Left lung (tissue), 10 donors: Measurements from ENCODE around the gene RXFP1. TPM values are rescaled to one million over a fixed set of nuclear protein-coding genes. Genes with fewer than 3 reads are reported as not detected.

Experiments used
- ATAC-seq: fragments of 200-7000 bp; cut with Tn5 transposase; one replicate; pipeline ENCODE4 v1.9.1; 2020; ENCODE audit warnings: moderate library complexity
- DNase-seq, 4 donors: peaks; one replicate each; pipeline ENCODE4 v3.0.0-alpha.2; 2013 to 2020
- H3K27ac ChIP-seq, 2 donors: fragments of 200-600 bp; sonication (generic) in 1 of 2; one replicate each; pipeline versions ENCODE4 v1.5.0 to v1.8.0; 2020 to 2021
- H3K27me3 ChIP-seq, 2 donors: fragments of 200-600 bp; sonication (generic) in 1 of 2; one replicate each; pipeline versions ENCODE4 v1.5.0 to v1.8.0; 2020 to 2021
- H3K36me3 ChIP-seq, 2 donors: fragments of 200-600 bp; sonication (generic) in 1 of 2; one replicate each; pipeline versions ENCODE4 v1.5.0 to v1.8.0; 2020 to 2021
- H3K4me1 ChIP-seq, 2 donors: fragments of 200-600 bp; one replicate each; pipeline ENCODE4 v1.8.0; 2021
- H3K4me3 ChIP-seq, 2 donors: fragments of 200-600 bp; sonication (generic) in 1 of 2; one replicate each; pipeline versions ENCODE4 v1.5.0 to v1.8.0; 2020 to 2021; ENCODE audit warnings: mild to moderate bottlenecking in 1 of 2
- H3K9me3 ChIP-seq, 2 donors: fragments of 200-600 bp; sonication (generic) in 1 of 2; one replicate each; pipeline versions ENCODE4 v1.5.0 to v1.8.0; 2020 to 2021
- intact Hi-C, 2 donors: fragments of 100-400 bp; cut with DNase I; formaldehyde crosslinking; loops; one replicate each; pipeline versions ENCODE4 v1.11.2 to v1.14.2; 2022
- polyA plus RNA-seq, 6 donors: library from polyadenylated mRNA; unstranded; fragments of 120-200 nt; gene quantifications; one replicate each; pipeline ENCODE4 v1.2.1, GENCODE V29; 2013; ENCODE audit not compliant: insufficient read length in 6 of 6
- total RNA-seq, 2 donors: library from RNA; stranded (reverse); fragmentation: NEBNext Ultra II Directional; extraction: Animal tissue kit (Norgen Biotek cat#: 25700); gene quantifications; one replicate each; pipeline ENCODE4 v1.2.1, GENCODE V29; 2021
- TF ChIP-seq, protein P1 (sequence below), 2 donors: fragments of 200-600 bp; sonication (generic) in 1 of 2; IDR thresholded peaks; one replicate each; pipeline versions ENCODE4 v1.5.0 to v1.8.0; 2021; ENCODE audit warnings: antibody characterized with exemption in 2 of 2
- donor health status: DM: no; HTN: yes; CAD: no.
- donor health status: DM: no; HTN: no; CAD: no.

The RXFP1 gene
- total and polyA plus RNA-seq, 8 donors = 2.7 to 10.2 (median 7.4) TPM

DNA sequence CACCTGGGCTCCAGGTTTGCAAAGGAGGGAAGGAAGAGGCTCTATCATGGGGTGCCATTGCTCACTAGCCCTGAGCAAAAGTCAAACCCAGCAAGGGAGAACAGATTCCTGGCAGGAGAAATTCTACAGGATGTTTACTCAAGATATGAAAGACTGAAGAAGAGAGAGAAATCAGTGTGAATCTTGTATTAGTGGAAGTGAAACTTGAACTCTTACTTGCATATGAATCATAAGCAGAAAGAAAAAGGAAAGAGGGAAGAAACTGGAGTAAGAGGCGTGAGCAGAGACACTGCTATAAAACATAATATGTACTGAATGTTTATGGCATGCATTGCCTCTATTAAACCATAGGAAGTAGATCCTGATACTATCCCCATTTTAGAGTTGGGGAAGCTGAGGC is 89.1 kb downstream of the RXFP1 start:
- Histone ChIP-seq H3K27me3 (no peaks in the 10 kb centered on the region), H3K27ac (no peak overlapping the region), H3K36me3 (no peaks in the 10 kb centered on the region), H3K4me3 (no peak overlapping the region), H3K9me3 (no peaks in the 10 kb centered on the region), H3K4me1 (peaks cover 0 to 4% of the 10 kb centered on the region in 2 donors)
- DNase-seq (no peak), ATAC-seq (peak; percentile 40)
- TF ChIP-seq, protein P1, sequence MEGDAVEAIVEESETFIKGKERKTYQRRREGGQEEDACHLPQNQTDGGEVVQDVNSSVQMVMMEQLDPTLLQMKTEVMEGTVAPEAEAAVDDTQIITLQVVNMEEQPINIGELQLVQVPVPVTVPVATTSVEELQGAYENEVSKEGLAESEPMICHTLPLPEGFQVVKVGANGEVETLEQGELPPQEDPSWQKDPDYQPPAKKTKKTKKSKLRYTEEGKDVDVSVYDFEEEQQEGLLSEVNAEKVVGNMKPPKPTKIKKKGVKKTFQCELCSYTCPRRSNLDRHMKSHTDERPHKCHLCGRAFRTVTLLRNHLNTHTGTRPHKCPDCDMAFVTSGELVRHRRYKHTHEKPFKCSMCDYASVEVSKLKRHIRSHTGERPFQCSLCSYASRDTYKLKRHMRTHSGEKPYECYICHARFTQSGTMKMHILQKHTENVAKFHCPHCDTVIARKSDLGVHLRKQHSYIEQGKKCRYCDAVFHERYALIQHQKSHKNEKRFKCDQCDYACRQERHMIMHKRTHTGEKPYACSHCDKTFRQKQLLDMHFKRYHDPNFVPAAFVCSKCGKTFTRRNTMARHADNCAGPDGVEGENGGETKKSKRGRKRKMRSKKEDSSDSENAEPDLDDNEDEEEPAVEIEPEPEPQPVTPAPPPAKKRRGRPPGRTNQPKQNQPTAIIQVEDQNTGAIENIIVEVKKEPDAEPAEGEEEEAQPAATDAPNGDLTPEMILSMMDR (IDR thresholded peaks at IDR 0.05) = no peak
- intact Hi-C loops = no loop called here

DNA sequence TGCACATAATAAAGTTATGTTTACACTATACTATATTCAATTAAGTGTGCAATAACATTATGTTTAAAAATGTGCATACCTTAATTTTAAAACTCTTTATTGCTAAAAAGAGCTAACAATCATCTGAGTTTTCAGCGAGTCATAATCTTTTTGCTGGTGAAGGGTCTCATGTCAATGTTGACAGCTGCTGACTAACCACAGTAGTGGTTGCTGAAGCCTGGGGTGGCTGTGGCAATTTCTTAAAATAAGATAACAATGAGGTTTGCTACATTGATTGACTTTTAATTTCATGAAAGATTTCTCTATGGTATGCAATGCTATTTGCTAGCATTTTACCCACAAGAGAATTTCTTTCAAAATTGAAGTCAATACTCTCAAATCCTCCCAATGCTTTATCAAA is 91.4 kb downstream of the RXFP1 start:
- no peaks in the 10 kb centered on the region for H3K36me3 ChIP-seq
- intact Hi-C loops = no loop called here
- no peak for DNase-seq
- no peak overlapping the region for H3K4me3 ChIP-seq
- no peaks in the 10 kb centered on the region for H3K9me3 ChIP-seq
- TF ChIP-seq, protein P1 (IDR thresholded peaks at IDR 0.05) = no peak
- no peaks in the 10 kb centered on the region for H3K27me3 ChIP-seq
- peaks cover 0 to 4% of the 10 kb centered on the region in 2 donors for H3K4me1 ChIP-seq
- H3K27ac ChIP-seq = no peak overlapping the region
- no peak for ATAC-seq

DNA sequence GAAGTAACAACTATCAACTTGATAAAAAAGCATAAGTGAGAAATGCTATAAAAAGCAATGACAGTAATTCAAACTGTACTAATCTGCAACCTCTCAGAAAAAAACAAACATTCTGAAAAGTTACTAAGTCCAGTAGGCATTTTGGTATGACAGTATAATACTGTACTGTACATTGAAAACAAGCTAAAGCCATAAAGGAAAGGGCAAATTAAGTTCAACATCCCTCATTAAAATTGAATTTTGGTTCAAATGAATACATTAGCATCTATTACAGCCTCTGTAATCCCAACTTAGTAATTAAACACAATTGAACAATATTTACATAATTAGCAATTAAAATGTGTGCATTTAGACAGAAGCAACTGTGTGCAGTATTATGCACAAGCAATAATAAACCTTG is 96.3 kb downstream of the RXFP1 start:
- Histone ChIP-seq H3K4me1 (no peaks in the 10 kb centered on the region), H3K27ac (no peak overlapping the region), H3K9me3 (no peaks in the 10 kb centered on the region), H3K4me3 (no peak overlapping the region), H3K27me3 (no peaks in the 10 kb centered on the region), H3K36me3 (no peaks in the 10 kb centered on the region)
- intact Hi-C loops = no loop called here
- DNase-seq = no peak
- ATAC-seq = no peak
- TF ChIP-seq, protein P1 (IDR thresholded peaks at IDR 0.05) = no peak

DNA sequence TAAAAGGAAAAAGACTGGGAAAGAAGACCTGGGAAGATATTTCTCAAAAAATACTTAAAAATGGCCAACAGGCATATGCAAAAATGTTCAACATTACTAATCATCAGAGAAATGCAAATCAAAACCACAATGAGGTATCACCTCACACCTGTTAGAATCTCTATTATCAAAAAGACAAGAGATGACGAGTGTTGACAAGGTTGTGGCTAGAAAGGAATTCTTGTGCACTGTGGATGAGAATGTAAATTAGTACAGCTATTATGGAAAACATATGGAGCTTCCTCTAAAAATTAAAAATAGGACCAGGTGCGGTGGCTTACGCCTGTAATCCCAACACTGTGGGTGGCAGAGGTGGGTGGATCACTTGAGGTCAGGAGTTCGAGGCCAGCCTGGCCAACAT is 100.0 kb downstream of the RXFP1 start:
- TF ChIP-seq, protein P1 (IDR thresholded peaks at IDR 0.05) = no peak
- no peaks in the 10 kb centered on the region for H3K27me3 ChIP-seq
- ATAC-seq (no peak), DNase-seq (no peak)
- H3K9me3 ChIP-seq = no peaks in the 10 kb centered on the region
- H3K36me3 ChIP-seq = no peaks in the 10 kb centered on the region
- intact Hi-C loops = loop anchor here in 1 of 2 donors (10.0 kb wide), 3 partner anchors 127 to 627 kb away; no protein-coding TSS in a partner anchor
- H3K4me1 ChIP-seq = no peaks in the 10 kb centered on the region
- H3K27ac ChIP-seq = no peak overlapping the region
- H3K4me3 ChIP-seq = no peak overlapping the region

DNA sequence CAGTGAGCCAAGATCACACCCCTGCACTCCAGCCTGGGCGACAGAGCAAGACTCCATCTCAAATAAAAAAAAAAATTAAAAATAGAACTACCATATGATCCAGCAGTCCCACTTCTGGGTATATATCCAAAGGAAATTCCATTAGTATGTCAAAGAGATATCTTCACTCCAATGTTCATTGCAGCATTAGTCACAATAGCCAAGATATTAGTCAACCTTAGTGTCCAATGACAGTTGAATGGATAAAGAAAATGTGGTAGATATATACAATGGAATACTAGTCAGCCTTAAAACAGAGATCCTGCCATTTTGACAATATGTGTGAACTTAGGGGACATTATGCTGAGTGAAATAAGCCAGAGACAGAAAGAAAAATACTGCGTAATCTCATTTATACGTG is 100.6 kb downstream of the RXFP1 start:
- Histone ChIP-seq H3K27me3 (no peaks in the 10 kb centered on the region), H3K9me3 (no peaks in the 10 kb centered on the region), H3K36me3 (no peaks in the 10 kb centered on the region), H3K4me3 (no peak overlapping the region), H3K27ac (no peak overlapping the region), H3K4me1 (no peaks in the 10 kb centered on the region)
- ATAC-seq (no peak), DNase-seq (no peak)
- TF ChIP-seq, protein P1 (IDR thresholded peaks at IDR 0.05) = no peak
- intact Hi-C loops = loop anchor here in 1 of 2 donors (10.0 kb wide), 3 partner anchors 127 to 627 kb away; no protein-coding TSS in a partner anchor
